CD4-positive, alpha-beta T cell treated with Interferon gamma for 1 hour (primary cell): Measurements from ENCODE around the gene RELL2.
"Not testable (repeated sequence)": the region's sequence is repeated elsewhere in the genome, so short reads cannot be mapped to it uniquely, and the experiment has no call there.

Experiments used
- DNase-seq: peaks from one replicate; pipeline ENCODE4 v3.0.0-alpha.2; 2020

The RELL2 gene, protein sequence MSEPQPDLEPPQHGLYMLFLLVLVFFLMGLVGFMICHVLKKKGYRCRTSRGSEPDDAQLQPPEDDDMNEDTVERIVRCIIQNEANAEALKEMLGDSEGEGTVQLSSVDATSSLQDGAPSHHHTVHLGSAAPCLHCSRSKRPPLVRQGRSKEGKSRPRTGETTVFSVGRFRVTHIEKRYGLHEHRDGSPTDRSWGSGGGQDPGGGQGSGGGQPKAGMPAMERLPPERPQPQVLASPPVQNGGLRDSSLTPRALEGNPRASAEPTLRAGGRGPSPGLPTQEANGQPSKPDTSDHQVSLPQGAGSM

DNA sequence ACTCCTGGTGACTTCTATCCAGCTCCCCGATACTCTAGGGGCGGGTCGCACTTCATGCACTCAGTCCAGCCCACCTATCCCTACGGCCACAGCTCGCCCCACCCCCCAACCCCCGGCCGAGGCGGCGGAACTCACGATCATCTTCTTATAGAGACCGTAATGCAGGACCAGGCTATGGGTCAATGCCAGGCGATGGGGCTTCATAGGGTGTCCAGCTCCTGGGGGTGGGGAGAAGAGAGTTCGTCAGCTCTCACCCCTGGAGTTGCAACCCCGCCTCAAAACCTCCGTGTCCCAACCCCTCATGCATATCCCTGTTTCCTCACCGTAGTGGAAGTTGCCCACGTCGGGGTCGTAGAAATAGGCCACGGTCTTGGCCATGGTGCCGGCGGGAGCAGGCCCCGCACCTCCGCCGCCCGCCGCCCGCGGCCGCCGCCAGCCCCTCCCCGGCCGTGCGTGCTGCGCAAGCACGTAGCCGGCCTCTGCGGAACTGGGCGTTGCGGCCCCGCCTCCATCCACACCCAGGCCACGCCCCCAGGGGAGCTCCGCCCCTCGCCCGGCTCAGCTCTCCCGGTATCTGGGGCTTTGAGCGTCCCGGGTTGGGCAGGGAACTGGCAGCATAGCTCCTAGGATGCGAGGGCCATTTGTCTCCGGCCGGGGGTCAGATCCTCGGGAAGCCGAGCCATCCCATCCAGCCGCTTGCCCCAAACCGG, at the start of gene RELL2, which contains the start of gene HDAC3:
Gene RELL2 (plus strand): TSS at position 585 of the 710 bp plus-strand sequence. CDS start 1,229 bp downstream, outside the sequence.
Gene HDAC3 (minus strand): TSS at position 437 of the 710 bp plus-strand sequence. CDS start 59 bp downstream, at position 378.
- DNase-seq = peak; percentile 90

DNA sequence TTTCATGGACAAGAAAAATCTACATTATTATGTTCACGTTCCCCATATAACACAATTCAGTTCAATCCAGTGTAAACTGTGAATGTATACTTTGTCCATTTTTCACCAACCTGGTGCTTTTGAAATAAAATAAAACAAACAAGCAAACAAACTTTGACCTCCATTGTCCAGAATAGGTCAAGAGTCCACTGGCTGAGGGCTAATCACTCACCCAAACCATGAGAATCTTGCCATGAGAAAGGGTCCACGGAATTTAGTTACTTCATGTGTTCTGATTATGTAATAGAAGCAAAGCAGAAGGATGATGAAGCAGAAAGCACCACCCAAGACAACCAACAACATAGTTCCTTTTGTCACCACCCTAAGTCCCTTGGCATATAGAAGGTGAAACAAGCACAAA, 46.7 kb upstream of the RELL2 start:
- no peak for DNase-seq

GRCh38 chr5:141596867-141597266, 39.9 kb upstream of the RELL2 start:
- DNase-seq = no peak

DNA sequence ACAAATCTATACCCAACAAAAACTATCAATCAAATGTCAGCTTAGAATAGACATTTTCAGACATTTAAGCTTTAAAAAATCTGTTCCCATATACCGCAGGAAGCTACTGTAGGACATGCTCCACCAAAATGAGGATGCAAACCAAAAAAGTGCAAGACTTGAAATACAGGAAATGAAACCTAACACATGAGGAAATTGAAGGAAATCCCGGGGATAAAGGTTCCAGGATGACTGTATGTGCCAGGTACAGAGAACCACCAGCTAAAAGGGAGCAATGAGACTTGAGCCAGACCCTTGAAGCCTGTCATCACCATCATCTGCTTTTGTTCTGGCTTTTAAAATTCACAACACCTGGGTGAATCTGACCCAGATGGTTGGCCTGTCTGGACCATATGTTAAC, 39.4 kb upstream of the RELL2 start:
- DNase-seq = no peak

GRCh38 chr5:141597814-141598213, 39.0 kb upstream of the RELL2 start:
- no peak for DNase-seq

GRCh38 chr5:141598391-141599345, 38.1 kb upstream of the RELL2 start:
- DNase-seq = no peak

DNA sequence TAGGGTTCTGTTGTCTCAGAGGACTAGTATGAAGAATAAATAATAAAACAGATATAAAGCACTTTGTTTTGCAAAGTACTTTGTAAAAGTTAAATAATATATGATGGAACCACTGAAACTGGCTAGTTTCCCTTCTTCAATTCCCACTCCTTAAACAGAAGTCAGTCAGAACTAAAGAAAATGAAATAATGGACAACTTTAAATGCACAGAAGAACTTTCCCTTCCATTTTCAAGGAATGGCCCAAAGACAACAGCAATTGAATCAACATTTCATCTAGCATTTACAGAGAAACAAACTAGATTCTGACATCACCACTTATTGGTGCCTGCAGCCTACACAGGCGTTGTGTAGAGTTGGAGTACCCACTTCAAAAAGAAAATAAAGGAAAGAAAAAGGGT, 34.2 kb upstream of the RELL2 start:
- no peak for DNase-seq

DNA sequence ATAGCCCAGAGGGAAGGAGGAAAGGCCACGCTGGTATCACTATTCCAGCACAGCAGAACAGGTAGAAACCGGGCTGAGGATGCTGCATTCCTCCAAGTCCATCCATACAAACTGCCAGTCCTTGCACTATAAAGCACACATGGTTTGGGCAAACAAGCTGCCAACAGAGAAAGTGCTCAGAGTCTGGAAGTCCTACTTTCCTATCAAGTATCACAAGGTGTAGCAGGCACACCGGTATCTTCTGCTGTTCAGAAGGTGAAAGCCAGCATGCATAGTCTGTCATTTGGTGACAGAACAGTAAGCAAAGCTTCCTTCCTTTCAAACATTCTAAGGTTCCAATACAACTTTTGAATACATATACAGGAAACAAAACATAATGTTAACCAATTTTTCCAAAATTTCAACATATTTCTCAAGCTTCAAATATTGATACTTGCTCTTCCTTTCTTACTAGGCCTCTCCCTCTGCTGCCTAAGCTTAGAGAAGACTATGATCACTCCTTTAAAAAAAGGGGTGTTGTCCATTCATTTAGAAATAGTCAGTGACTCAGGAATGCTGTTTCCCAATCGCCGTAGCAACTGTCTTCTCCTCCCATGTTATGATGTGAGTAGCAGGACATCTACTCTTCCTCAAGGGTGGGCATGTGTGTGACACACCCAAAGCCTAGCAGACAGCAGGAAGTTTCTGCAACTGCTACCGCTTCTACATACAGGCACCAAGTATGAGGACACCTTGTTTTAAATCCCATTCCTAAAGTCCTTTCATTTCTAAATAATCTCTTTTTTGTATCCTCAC, 32.7 kb upstream of the RELL2 start:
- DNase-seq = peak; percentile 72

- peak; percentile 80 for DNase-seq
These were observed 31.1 kb upstream of the RELL2 start for GRCh38 chr5:141605523-141606277.

DNA sequence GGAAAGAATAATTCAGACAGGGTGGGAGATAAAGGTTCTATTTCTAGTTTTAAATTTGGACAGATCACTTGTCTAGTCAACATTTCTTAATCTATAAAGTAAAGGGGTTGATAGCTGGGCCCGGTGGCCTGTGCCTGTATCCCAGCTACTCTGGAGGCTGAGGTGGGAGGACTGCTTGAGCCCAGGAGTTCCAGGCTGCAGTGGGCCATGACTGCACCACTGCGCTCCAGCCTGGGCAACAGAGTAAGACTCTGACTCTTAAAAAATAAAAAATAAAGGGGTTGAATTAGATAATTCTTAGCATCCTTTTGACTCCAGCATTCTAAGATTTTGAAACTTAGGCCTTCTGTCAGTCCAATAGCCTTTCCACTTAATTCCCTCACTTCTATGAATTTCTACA, 28.8 kb upstream of the RELL2 start:
- no peak for DNase-seq

GRCh38 chr5:141608557-141608956, 28.2 kb upstream of the RELL2 start:
- DNase-seq = no peak

- DNase-seq = no peak
These were observed 27.8 kb upstream of the RELL2 start for GRCh38 chr5:141609044-141609443.

DNA sequence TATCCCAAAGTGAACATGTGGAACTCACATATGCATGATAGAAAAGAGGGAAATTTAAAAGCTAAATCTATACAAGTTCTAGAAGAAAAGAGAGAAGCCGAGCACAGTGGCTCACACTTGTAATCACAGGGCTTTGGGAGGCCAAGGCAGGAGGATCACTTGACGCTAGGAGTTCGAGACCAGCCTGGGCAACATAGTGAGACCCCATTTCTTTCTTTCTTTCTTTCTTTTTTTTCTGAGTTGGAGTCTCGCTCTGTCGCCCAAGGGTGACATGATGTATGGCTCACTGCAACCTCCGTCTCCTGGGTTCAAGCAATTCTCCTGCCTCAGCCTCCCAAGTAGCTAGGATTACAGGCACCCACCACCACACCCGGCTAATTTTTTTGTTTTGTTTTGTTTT, 26.9 kb upstream of the RELL2 start:
- not testable (repeated sequence) for DNase-seq

DNA sequence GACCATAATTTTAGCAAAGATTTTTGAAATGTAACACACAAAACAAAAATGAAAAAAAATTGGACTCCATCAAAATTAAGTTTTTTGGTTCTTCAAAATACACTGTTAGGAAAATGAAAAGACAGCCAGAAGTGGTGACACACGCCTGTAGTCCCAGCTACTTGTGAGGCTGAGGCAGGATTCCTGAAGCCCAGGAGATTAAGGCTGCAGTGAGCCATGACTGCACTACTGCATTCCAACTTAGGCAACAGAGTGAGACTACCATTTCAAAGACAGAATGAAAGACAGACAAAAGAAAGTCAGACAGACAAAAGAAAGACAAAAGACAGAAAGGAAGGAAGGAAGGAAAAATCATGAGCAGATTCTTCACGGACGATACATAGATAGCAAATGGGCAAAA, 25.5 kb upstream of the RELL2 start:
- no peak for DNase-seq

- DNase-seq = no peak
These were observed 23.5 kb upstream of the RELL2 start for GRCh38 chr5:141613344-141613743.

DNA sequence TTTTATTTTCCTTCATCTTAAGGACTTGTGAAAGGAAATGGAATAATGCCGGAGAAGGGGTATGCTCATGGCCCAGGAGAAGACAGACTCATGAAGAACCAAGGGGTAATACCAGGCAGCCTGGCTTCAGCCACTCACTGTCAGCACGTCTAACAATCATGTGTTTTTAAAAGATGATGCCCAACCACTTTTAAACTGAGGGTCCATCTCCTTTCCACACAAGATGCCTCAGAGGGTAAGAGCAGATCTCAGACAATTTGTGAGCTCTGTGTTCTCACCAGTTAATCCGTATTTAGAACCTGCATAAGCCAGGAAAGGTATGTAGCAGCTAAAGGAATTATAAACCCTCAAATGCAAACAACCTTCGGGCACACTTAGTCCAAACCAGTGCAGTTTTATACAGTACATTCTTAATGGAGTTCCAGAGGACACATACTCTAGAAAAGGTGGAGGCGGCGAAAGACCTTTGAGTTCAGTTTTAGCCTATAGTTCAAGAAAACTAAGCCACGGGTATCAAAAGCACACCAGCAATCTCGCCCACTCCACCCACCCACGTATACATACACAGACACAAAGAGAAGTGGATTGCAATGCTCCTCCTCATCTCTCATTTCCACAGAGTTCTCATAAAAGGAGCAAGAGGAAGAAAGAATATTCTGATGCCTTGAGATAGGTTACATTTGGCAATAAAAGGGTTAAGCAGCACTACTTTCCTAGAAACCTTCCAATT, 20.6 kb upstream of the RELL2 start:
- no peak for DNase-seq

DNA sequence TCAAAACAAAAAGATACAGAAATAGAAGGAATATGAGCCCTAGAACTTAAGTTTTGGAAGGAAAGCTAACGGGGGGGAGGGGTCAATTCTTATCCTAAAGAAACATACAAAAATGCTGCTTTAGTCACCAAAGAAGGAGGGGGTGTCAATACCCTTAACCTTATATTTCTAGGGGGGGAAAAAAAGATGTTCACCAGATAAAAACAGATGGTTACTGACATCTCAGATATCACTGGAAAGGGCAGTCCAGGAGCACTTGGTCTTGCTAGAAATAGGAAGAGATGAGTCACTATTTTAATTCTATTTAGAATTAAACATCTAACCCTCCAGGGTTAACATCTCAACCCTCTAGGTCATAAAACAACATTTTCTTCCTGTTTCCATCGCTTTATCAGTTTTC, 19.7 kb upstream of the RELL2 start:
- DNase-seq = no peak

- no peak for DNase-seq
These were observed 19.1 kb upstream of the RELL2 start for GRCh38 chr5:141617682-141618029.

- DNase-seq = peak; percentile 27
These were observed 18.6 kb upstream of the RELL2 start for GRCh38 chr5:141618030-141618803.
